IPS-15b (cell line): ENCODE results near the gene APLF.
"Not testable (repeated sequence)": the region's sequence is repeated elsewhere in the genome, so short reads cannot be mapped to it uniquely, and the experiment has no call there.

Source experiments
- H3K27me3 ChIP-seq: one replicate; pipeline ENCODE4 v1.6.1; 2013; ENCODE audit warnings: low read length; ENCODE audit not compliant: control insufficient read depth, insufficient read depth
- H3K36me3 ChIP-seq: one replicate; pipeline ENCODE4 v1.6.1; 2013; ENCODE audit warnings: low read length; ENCODE audit not compliant: control insufficient read depth, insufficient read depth
- H3K4me1 ChIP-seq: one replicate; pipeline ENCODE4 v1.6.1; 2013; ENCODE audit warnings: mild to moderate bottlenecking, low read length; ENCODE audit not compliant: control insufficient read depth, insufficient read depth
- H3K4me3 ChIP-seq: one replicate; pipeline ENCODE4 v1.5.1; 2013; ENCODE audit warnings: low read depth, low read length
- H3K9ac ChIP-seq: one replicate; pipeline ENCODE4 v1.6.1; 2013; ENCODE audit warnings: low read depth, mild to moderate bottlenecking, low read length
- H3K9me3 ChIP-seq: one replicate; pipeline ENCODE4 v1.6.1; 2013; ENCODE audit warnings: mild to moderate bottlenecking, low read length; ENCODE audit not compliant: control insufficient read depth, insufficient read depth

The APLF gene

DNA sequence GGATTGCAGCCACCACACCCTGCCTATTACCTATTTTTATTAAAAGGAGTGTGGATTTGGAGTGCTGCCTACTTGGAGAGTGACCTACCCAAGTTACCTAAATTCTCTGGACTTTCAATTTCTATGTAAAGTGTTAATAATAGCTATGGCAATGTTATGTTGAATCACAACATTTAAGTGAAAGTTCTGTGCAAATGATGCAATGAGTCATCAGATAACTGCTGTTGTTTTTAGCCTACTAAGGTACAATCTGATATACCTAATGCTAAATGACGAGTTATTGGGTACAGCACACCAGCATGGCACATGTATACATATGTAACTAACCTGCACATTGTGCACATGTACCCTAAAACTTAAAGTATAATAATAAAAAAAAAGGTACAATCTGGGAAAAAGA lies 21.2 kb downstream of the APLF start:
- H3K9ac ChIP-seq, H3K27me3 ChIP-seq, H3K9me3 ChIP-seq, H3K4me3 ChIP-seq, H3K36me3 ChIP-seq, H3K4me1 ChIP-seq: not testable (repeated sequence)

DNA sequence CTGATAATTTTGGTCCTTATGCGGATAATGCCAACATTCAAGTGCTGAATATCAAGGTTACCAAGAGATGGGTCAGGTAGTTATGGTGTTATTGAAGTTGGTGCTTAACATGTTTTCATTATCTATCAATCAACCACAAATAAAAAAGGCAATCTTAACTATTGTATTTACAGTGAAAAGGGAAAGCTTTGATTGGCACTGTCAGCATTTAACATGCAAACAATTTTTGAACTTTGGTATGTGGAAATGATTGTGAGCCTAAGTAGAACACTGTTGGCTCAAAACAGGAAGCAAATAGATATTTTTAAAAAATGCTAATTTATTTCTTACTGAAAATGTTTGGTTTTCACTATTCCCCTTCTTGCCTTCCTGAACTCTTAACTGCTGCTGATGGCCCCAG lies 21.9 kb downstream of the APLF start:
- Histone ChIP-seq H3K4me1 (no peaks in the 10 kb centered on the region), H3K9ac (no peak overlapping the region), H3K36me3 (no peaks in the 10 kb centered on the region), H3K4me3 (no peak overlapping the region), H3K27me3 (no peaks in the 10 kb centered on the region), H3K9me3 (no peaks in the 10 kb centered on the region)

DNA sequence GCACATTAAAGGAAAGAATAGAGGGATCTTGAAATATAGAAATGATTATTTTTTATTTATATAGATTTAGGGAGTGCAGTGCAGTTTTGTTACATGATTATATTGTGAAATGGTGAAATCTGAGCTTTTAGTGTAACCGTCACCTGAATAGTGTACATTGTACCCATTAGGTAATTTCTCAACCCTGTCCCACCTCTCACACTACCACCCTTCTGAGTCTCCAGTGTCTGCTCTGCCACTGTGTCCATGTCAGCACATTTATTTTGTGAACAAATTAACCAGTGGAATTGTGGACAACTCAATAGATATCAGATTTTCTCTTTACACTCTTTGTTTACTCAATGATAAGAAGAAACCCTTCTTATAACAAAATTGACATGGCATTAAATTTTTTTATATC lies 24.2 kb downstream of the APLF start:
- no peaks in the 10 kb centered on the region for H3K4me1 ChIP-seq
- no peaks in the 10 kb centered on the region for H3K36me3 ChIP-seq
- no peak overlapping the region for H3K4me3 ChIP-seq
- peaks cover 5% of the 10 kb centered on the region for H3K9me3 ChIP-seq
- no peaks in the 10 kb centered on the region for H3K27me3 ChIP-seq
- H3K9ac ChIP-seq = no peak overlapping the region

DNA sequence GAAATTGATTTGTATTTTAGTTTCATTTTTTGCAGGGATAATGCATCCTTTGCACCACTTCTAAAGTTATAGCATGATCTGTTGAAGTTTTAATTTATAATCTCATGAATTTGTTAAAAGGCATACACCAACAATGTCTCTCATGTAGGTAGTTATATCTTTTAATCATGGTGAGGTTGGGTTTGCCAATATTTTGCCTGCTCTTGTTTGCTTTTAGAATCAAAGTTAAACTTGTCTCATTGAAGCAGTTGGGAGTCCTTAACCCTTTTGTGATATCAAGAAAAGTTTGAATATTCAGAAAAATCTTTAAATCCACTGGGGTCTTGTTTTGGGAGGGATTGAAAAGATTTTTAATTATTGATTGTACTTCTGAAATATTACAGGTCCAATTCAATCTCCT lies 31.7 kb downstream of the APLF start:
- Histone ChIP-seq H3K36me3 (no peaks in the 10 kb centered on the region), H3K27me3 (no peaks in the 10 kb centered on the region), H3K4me1 (no peaks in the 10 kb centered on the region), H3K9ac (no peak overlapping the region), H3K9me3 (peaks cover 5% of the 10 kb centered on the region), H3K4me3 (no peak overlapping the region)

DNA sequence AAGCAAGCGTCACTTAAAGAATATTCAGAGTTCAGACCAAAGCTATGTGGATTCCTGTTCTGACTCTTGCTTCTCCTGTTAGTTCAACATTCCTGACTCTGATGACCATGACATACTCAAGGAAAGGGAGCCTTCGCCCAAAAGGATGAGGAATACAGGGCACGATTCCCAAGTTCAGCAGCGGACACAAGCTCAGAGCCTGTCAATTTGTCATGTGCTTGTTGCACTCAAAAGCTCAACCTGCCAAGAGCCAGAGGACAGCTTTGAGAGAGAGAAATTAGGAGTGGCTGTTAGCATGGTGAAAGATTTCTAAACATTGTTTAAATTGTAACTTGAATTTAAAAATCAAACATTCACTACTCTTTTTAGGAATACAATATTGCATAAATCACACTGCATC lies 33.3 kb downstream of the APLF start:
- H3K4me1 ChIP-seq = peaks cover 3% of the 10 kb centered on the region
- H3K4me3 ChIP-seq = no peak overlapping the region
- no peaks in the 10 kb centered on the region for H3K27me3 ChIP-seq
- H3K9ac ChIP-seq = no peak overlapping the region
- no peaks in the 10 kb centered on the region for H3K36me3 ChIP-seq
- H3K9me3 ChIP-seq = peaks cover 5% of the 10 kb centered on the region

DNA sequence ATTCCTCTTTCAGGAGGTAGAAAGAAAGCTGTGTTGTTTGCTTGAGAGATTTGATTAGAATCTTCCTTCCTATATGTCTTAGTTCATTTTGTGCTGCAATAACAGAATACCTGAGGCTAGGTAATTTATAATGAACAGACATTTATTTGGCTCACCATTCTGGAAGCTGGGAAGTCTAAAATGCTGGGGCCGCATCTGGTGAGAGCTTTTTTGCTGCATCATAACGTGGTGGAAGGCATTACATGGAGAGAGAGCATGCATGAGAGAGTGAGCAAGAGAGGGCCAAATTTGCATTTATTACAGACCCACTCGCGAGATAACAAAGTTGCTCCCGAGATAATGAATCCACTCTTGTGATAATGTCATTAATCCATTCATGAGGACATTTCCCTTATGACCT lies 34.4 kb downstream of the APLF start:
- Histone ChIP-seq H3K27me3 (no peaks in the 10 kb centered on the region), H3K4me1 (peaks cover 3% of the 10 kb centered on the region), H3K36me3 (no peaks in the 10 kb centered on the region), H3K9me3 (no peaks in the 10 kb centered on the region), H3K9ac (no peak overlapping the region), H3K4me3 (no peak overlapping the region)

- Histone ChIP-seq H3K4me1 (peaks cover 3% of the 10 kb centered on the region), H3K36me3 (no peaks in the 10 kb centered on the region), H3K27me3 (no peaks in the 10 kb centered on the region), H3K4me3 (no peak overlapping the region), H3K9ac (no peak overlapping the region), H3K9me3 (no peaks in the 10 kb centered on the region)
Observed at GRCh38 chr2:68505603-68506159, 38.3 kb downstream of the APLF start.

- H3K4me1 ChIP-seq = peaks cover 3% of the 10 kb centered on the region
- no peaks in the 10 kb centered on the region for H3K27me3 ChIP-seq
- H3K4me3 ChIP-seq = no peak overlapping the region
- H3K36me3 ChIP-seq = no peaks in the 10 kb centered on the region
- no peak overlapping the region for H3K9ac ChIP-seq
- no peaks in the 10 kb centered on the region for H3K9me3 ChIP-seq
Observed at GRCh38 chr2:68506170-68506569, 38.8 kb downstream of the APLF start.

DNA sequence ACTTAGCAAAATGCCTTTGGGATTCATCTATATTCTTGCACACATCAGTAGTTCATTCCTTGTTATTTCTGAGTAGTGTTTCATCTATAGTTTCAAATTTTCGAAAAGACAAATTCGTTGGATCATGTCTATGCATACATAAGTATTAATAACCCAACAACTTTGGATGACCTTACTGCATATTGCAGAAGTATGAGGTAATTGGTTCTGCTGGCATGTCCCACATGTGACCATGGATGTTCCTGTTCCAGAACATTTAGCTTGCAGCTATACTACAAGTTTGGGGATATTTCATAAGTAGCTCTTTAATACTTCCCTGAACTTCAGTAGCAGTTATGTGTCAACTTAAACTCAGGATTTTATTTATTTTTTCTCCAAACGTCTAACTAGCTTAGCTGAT lies 44.9 kb downstream of the APLF start:
- Histone ChIP-seq H3K27me3 (no peaks in the 10 kb centered on the region), H3K4me1 (no peaks in the 10 kb centered on the region), H3K9me3 (no peaks in the 10 kb centered on the region), H3K9ac (no peak overlapping the region), H3K36me3 (no peaks in the 10 kb centered on the region), H3K4me3 (no peak overlapping the region)

- no peaks in the 10 kb centered on the region for H3K9me3 ChIP-seq
- no peaks in the 10 kb centered on the region for H3K4me1 ChIP-seq
- H3K9ac ChIP-seq = no peak overlapping the region
- no peaks in the 10 kb centered on the region for H3K27me3 ChIP-seq
- no peak overlapping the region for H3K4me3 ChIP-seq
- no peaks in the 10 kb centered on the region for H3K36me3 ChIP-seq
Observed at GRCh38 chr2:68512966-68513365, 45.6 kb downstream of the APLF start.

- H3K36me3 ChIP-seq = no peaks in the 10 kb centered on the region
- no peaks in the 10 kb centered on the region for H3K9me3 ChIP-seq
- no peaks in the 10 kb centered on the region for H3K27me3 ChIP-seq
- H3K4me3 ChIP-seq = no peak overlapping the region
- no peak overlapping the region for H3K9ac ChIP-seq
- no peaks in the 10 kb centered on the region for H3K4me1 ChIP-seq
Observed at GRCh38 chr2:68514316-68514929, 47.0 kb downstream of the APLF start.

DNA sequence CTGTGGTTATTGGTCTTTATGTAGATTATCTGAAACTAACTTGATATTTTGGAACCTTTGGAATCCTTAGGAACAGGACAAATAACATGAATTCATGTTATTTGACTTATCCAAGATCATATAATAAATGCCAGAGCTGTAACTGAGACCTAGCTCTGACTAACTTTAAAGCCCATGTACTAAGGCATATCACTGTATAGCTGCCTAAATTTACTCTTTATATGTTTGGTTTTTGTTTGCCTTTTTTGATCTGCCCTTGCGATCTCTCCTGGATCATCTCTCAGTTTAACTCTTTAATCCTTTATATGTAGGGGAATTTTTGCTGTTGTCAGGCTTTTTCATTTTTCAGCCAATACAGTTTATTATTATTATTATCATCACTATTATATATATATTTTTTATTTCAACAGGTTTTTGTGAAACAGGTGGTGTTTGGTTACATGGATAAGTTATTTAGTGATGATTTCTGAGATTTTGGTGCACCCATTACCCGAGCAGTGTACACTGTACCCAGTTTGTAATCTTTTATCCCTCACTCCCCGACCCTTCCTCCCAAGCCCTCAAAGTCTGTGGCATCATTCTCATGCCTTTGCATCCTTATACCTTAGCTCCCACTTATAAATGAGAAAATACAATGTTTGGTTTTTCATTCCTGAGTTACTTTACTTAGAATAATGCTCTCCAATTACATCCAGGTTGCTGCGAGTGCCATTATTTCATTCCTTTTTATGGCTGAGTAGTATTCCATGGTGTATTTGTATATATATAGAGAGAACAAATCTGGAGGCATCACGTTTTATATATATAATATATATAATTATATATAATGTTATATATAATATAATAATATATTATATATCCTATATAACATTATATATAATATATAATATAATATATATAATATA lies 48.9 kb downstream of the APLF start:
- Histone ChIP-seq H3K4me1 (no peaks in the 10 kb centered on the region), H3K36me3 (no peaks in the 10 kb centered on the region), H3K4me3 (no peak overlapping the region), H3K9ac (no peak overlapping the region), H3K27me3 (no peaks in the 10 kb centered on the region), H3K9me3 (no peaks in the 10 kb centered on the region)
